GM12891 (cell line): Measurements from ENCODE around the gene UTP15.

Experiments
- DNase-seq: peaks from one replicate; pipeline ENCODE4 v3.0.0; 2011; ENCODE audit warnings: low spot score; ENCODE audit not compliant: insufficient read length
- FAIRE-seq: peaks from 2 replicates; lab custom pipeline; 2011; peaks lifted over from hg19 to GRCh38; lab: Jason Lieb, UNC
- PAX5 ChIP-seq: IDR thresholded peaks from 2 replicates; pipeline ENCODE4 v1.6.1; 2011; ENCODE audit warnings: low read length, moderate library complexity, mild to moderate bottlenecking; ENCODE audit not compliant: insufficient read depth, severe bottlenecking
- POLR2A ChIP-seq: IDR thresholded peaks from 2 replicates; pipeline ENCODE4 v1.6.1; 2011; ENCODE audit warnings: low read depth, low read length, control low read depth
- POLR2AphosphoS5 ChIP-seq: IDR thresholded peaks from 2 replicates; pipeline ENCODE4 v1.6.1; 2011; ENCODE audit warnings: low read depth, low read length, control low read depth
- POU2F2 ChIP-seq: IDR thresholded peaks from 2 replicates; pipeline ENCODE4 v1.6.1; 2011; ENCODE audit warnings: low read depth, mild to moderate bottlenecking, control low read depth, low read length, moderate library complexity
- SPI1 ChIP-seq: IDR thresholded peaks from 2 replicates; pipeline ENCODE4 v1.6.1; 2011; ENCODE audit warnings: low read depth, low read length, control low read depth
- TAF1 ChIP-seq: IDR thresholded peaks from 2 replicates; pipeline ENCODE4 v1.6.1; 2011; ENCODE audit warnings: low read depth, low read length, control low read depth

The UTP15 gene

GRCh38 chr5:73534011-73534644 lies 31.4 kb upstream of the UTP15 start:
- DNase-seq = no peak
- no peak for FAIRE-seq
- TF ChIP-seq SPI1 (no peak), POLR2AphosphoS5 (no peak), POLR2A (no peak), POU2F2 (no peak), TAF1 (no peak), PAX5 (no peak)

GRCh38 chr5:73534971-73535370 lies 30.6 kb upstream of the UTP15 start:
- TF ChIP-seq POLR2A = no peak
- no peak for FAIRE-seq
- DNase-seq = no peak

- FAIRE-seq = no peak
- no peak for TF ChIP-seq POLR2AphosphoS5
- TF ChIP-seq TAF1 = no peak
- TF ChIP-seq PAX5 = no peak
- TF ChIP-seq POLR2A = no peak
- TF ChIP-seq SPI1 = no peak
- no peak for TF ChIP-seq POU2F2
- no peak for DNase-seq
Measured at GRCh38 chr5:73539730-73540129, 25.8 kb upstream of the UTP15 start.

- TF ChIP-seq POLR2A (no peak), PAX5 (no peak)
- FAIRE-seq = no peak
Measured at GRCh38 chr5:73540192-73540591, 25.4 kb upstream of the UTP15 start.

GRCh38 chr5:73542020-73542419 lies 23.5 kb upstream of the UTP15 start:
- TF ChIP-seq POLR2A = no peak
- no peak for TF ChIP-seq PAX5
- TF ChIP-seq POU2F2 = no peak
- TF ChIP-seq TAF1 = no peak
- no peak for TF ChIP-seq SPI1
- no peak for TF ChIP-seq POLR2AphosphoS5
- FAIRE-seq (no peak), DNase-seq (no peak)

More at GRCh38 chr5:73540192-73540591, 25.4 kb upstream of the UTP15 start:
- no peak for DNase-seq

GRCh38 chr5:73544429-73545402 lies 20.8 kb upstream of the UTP15 start:
- no peak for FAIRE-seq
- TF ChIP-seq POLR2A (no peak), SPI1 (no peak), TAF1 (no peak), POU2F2 (no peak), PAX5 (no peak), POLR2AphosphoS5 (no peak)
- no peak for DNase-seq

- FAIRE-seq (no peak), DNase-seq (no peak)
- no peak for TF ChIP-seq POU2F2
- no peak for TF ChIP-seq SPI1
- no peak for TF ChIP-seq POLR2AphosphoS5
- TF ChIP-seq TAF1 = no peak
- no peak for TF ChIP-seq POLR2A
- no peak for TF ChIP-seq PAX5
Measured at GRCh38 chr5:73545403-73545779, 20.2 kb upstream of the UTP15 start.

GRCh38 chr5:73550016-73550415 lies 15.5 kb upstream of the UTP15 start:
- no peak for TF ChIP-seq SPI1
- no peak for TF ChIP-seq PAX5
- TF ChIP-seq POU2F2 = no peak
- TF ChIP-seq POLR2A = no peak
- TF ChIP-seq POLR2AphosphoS5 = no peak
- TF ChIP-seq TAF1 = no peak
- DNase-seq (no peak), FAIRE-seq (no peak)

- TF ChIP-seq PAX5 = no peak
- TF ChIP-seq POLR2A = no peak
- TF ChIP-seq TAF1 = no peak
- TF ChIP-seq POLR2AphosphoS5 = no peak
- no peak for TF ChIP-seq POU2F2
- no peak for TF ChIP-seq SPI1
- no peak for FAIRE-seq
- DNase-seq = no peak
Measured at GRCh38 chr5:73552642-73553041, 12.9 kb upstream of the UTP15 start.

GRCh38 chr5:73558950-73559349 lies 6.6 kb upstream of the UTP15 start:
- FAIRE-seq (no peak), DNase-seq (no peak)
- TF ChIP-seq POLR2AphosphoS5 (no peak), POU2F2 (no peak), PAX5 (no peak), TAF1 (no peak), SPI1 (no peak), POLR2A (no peak)
